Stimulated activated CD8-positive, alpha-beta memory T cell treated with anti-CD3 and anti-CD28 coated beads, Interleukin-15, amount 100 ng/mL, for 1 hour (primary cell): ENCODE data around the gene CTNNA3.
"Not testable (repeated sequence)": the region's sequence is repeated elsewhere in the genome, so short reads cannot be mapped to it uniquely, and the experiment has no call there.

Experiments used
- DNase-seq: peaks from one replicate; pipeline ENCODE4 v3.0.0-alpha.2; 2020; ENCODE audit warnings: low read depth

Gene CTNNA3

GRCh38 chr10:67506083-67506756, 189.8 kb downstream of the CTNNA3 start:
- DNase-seq: no peak

- no peak for DNase-seq
These were observed 203.5 kb downstream of the CTNNA3 start for GRCh38 chr10:67492317-67493019.

GRCh38 chr10:67487906-67488619, 207.9 kb downstream of the CTNNA3 start:
- DNase-seq: no peak

GRCh38 chr10:67487199-67487598, 208.8 kb downstream of the CTNNA3 start:
- DNase-seq: no peak

- no peak for DNase-seq
These were observed 218.1 kb downstream of the CTNNA3 start for GRCh38 chr10:67477868-67478267.

- no peak for DNase-seq
These were observed 219.8 kb downstream of the CTNNA3 start for GRCh38 chr10:67476201-67476600.

- no peak for DNase-seq
These were observed 222.0 kb downstream of the CTNNA3 start for GRCh38 chr10:67473850-67474633.

- DNase-seq: no peak
These were observed 225.0 kb downstream of the CTNNA3 start for GRCh38 chr10:67471022-67471421.

- no peak for DNase-seq
These were observed 231.7 kb downstream of the CTNNA3 start for GRCh38 chr10:67464278-67464677.

- DNase-seq: no peak
These were observed 243.1 kb downstream of the CTNNA3 start for GRCh38 chr10:67452892-67453291.

GRCh38 chr10:67438605-67439304, 257.2 kb downstream of the CTNNA3 start:
- no peak for DNase-seq

- no peak for DNase-seq
These were observed 262.7 kb downstream of the CTNNA3 start for GRCh38 chr10:67433276-67433675.

- DNase-seq: no peak
These were observed 293.4 kb downstream of the CTNNA3 start for GRCh38 chr10:67402620-67403019.

- DNase-seq: no peak
These were observed 294.3 kb downstream of the CTNNA3 start for GRCh38 chr10:67401711-67402110.

GRCh38 chr10:67386841-67387533, 309.0 kb downstream of the CTNNA3 start:
- not testable (repeated sequence) for DNase-seq

- no peak for DNase-seq
These were observed 309.7 kb downstream of the CTNNA3 start for GRCh38 chr10:67386260-67386659.

- DNase-seq: no peak
These were observed 310.4 kb downstream of the CTNNA3 start for GRCh38 chr10:67385566-67385965.

GRCh38 chr10:67385089-67385488, 310.9 kb downstream of the CTNNA3 start:
- DNase-seq: no peak

- no peak for DNase-seq
These were observed 364.7 kb downstream of the CTNNA3 start for GRCh38 chr10:67331121-67331910.
